ENCODE data around the gene SGMS2.
"Not testable (repeated sequence)": the region's sequence is repeated elsewhere in the genome, so short reads cannot be mapped to it uniquely, and the experiment has no call there.

SGMS2 gene

GRCh38 chr4:107866726-107867125, 42.0 kb downstream of the SGMS2 start:
- no peak for DNase-seq (ENCODE audit: low read depth)

GRCh38 chr4:107870236-107870635, 45.5 kb downstream of the SGMS2 start:
- DNase-seq (ENCODE audit: low read depth), result no peak

- no peak for DNase-seq (ENCODE audit: low read depth)
These were observed 46.4 kb downstream of the SGMS2 start for GRCh38 chr4:107870916-107871786.

DNA sequence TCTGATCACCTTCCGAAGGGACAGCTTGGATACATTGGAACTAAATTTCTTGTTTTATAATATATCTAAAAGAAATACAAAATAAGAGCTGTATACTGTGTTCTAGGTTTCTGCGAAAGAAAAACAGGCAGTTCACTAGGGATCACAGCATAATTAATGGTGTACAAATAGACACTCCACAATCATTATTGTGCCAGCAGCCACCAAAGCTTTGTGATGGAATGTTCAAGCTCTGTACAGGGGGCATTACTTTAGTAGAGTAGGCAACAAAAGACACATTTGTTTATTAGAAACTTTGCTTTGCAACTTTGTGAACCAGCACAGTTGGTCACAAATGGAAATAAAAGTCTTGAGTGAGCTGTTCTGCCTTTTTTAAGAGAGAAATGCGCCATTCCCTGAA, 49.3 kb downstream of the SGMS2 start:
- no peak for DNase-seq (ENCODE audit: low read depth)

DNA sequence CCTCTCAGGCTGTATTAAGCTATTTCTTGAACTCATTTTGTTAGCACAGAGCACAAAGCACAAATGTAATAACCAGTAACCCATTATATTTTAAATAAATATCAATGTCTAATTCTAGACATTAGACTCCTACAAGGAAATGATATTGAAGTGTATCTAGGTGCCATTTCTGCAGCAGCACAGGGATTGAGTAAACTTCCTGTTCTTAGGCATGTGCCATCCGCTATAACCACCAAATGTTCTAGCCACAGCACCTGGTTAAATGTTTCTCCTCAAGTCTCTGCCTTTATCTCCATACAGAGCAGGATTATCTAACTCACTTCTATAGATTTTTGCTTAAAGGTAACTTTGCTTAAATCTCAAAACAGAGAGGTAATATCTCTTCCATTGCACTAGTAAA, 51.4 kb downstream of the SGMS2 start:
- no peak for DNase-seq (ENCODE audit: low read depth)

DNA sequence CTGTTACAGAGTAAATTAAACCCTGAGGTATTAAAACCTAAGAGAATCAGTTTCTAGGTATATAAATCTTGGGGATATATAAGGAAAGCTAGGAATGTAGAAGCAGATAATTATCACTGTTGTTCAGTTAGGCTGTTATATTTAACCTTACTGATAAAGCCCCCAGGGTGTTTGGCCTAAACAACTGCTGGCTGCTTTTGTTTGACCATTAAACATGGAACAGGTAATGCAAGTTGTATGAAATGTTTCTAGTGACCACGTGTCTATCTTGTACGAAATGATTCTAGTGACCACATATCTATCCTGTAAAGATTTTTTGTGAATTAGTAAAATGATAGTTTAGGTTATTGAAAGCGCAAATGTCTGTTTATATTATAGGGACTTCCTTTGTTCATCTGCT, 52.6 kb downstream of the SGMS2 start:
- no peak for DNase-seq (ENCODE audit: low read depth)

DNA sequence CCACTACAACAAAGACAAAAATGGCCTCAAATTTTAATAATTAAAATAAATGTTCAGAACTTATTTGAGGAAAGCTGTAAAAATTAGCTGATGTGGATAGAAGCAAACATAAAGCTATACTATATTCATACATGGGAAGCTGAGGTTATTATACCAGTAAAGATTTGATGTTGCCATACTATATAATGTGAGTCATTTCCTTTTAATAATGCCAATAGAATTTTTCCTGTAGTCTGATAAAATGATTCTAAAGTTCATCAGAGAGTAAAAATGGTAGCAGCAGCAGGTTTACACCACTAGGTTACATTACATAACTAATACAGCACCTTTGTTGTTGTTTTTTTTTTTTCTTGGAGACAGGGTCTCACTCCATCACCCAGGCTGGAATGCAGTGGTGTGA, 61.1 kb downstream of the SGMS2 start:
- no peak for DNase-seq (ENCODE audit: low read depth)

GRCh38 chr4:107888237-107888636, 63.5 kb downstream of the SGMS2 start:
- no peak for DNase-seq (ENCODE audit: low read depth)

DNA sequence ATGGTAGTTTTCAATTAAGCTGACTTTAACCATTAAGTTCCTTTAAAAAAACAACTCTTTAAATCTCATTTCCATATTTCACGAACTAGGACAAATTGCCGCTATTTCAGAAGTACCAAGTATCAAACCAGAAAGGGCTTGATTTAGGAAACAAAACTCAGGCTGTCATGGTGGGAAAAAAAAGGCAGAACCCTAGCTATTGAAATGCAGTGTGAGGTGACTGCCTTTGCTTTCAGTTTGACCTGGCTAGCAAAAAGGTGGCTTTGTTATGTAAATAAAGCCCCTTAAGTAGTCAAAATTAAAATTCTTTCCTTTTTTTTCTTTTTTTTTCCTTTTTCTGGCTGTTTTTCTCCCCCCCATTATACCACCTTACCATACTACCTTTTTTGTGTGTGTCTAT, 66.0 kb downstream of the SGMS2 start:
- no peak for DNase-seq (ENCODE audit: low read depth)

DNA sequence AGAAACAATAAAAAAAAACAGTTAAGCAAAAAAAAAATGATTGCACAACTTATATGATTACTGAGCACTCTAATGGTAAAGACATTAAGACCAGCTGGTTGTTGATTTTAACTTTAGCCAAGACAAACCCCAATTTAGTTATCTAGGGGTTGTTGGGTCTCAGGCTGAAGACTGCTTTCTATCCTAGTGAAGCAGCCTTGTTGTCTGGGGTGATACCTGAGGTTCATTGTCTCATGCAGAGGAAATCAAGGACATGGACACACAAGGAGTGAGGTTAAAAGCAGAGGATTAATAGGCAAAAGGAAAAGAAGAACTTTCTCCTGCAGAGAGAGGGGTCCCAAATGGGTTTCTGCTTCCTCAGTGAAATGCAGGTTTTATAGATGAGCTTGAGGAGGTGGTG, 66.6 kb downstream of the SGMS2 start:
- DNase-seq (ENCODE audit: low read depth), result no peak

DNA sequence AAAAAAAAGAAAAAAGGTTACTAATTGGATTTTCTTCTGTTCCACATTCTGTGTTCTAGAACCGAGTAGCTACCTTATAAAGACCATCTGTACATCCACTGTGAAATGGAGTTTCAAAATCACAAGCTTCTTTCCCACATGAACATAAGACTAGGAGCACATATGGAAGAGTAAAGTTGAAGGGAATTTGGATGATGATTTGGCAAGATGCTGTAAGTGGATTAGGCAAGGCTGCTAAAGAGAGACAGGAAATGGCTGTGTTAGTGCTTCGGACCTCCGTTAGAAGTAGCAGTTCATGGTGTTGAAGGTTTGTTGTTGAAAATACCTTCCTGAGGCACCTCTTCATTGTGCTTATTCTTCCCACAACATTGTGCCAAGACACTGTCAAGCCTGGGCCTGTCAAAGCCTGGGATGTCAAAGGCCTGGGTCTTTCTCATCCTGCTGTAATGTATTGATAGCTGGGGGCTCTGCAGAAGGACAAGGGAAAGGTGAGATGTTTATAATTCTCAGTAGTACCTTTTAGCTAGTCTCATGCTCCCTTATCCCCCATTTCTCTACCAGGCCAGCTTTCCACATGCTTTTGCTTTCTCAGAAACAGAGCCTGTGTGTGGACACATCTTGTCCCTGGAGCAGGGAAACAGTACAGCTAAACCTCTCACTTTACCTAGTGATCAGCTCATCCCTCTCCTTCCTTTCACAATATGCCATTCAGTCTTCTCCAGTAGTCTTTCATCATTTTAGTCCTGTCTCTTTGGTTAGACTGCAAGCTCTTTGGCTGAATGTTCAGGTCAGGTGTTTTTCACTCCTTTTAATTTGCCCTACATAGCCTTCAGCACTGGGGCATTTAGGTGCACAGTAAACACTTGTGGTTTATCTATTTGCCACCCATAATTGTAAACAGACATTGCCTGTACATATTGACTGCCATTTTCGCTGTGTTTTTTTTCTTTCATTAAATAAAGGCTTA, 68.7 kb downstream of the SGMS2 start:
- no peak for DNase-seq (ENCODE audit: low read depth)

- DNase-seq (ENCODE audit: low read depth), result no peak
These were observed 69.4 kb downstream of the SGMS2 start for GRCh38 chr4:107894138-107894603.

GRCh38 chr4:107896158-107896645, 71.5 kb downstream of the SGMS2 start:
- no peak for DNase-seq (ENCODE audit: low read depth)

DNA sequence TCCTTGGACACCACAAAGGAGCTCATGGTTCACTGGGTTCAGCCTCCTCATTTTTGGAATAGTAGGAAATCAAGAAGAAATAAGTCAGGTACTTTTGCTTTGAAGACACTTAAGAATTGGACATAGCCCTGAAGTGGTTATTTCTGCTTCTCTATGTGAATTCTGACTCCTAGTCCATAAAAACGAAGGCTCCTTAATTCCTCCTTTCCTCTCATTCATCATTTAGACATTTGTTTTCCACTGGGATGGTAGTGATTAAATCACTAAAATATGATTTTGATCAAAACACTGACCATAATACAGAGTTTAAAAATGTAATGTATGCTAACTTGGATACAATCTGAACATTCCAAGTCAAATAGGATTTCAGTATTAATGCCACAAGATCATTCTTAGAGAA, 71.9 kb downstream of the SGMS2 start:
- no peak for DNase-seq (ENCODE audit: low read depth)

DNA sequence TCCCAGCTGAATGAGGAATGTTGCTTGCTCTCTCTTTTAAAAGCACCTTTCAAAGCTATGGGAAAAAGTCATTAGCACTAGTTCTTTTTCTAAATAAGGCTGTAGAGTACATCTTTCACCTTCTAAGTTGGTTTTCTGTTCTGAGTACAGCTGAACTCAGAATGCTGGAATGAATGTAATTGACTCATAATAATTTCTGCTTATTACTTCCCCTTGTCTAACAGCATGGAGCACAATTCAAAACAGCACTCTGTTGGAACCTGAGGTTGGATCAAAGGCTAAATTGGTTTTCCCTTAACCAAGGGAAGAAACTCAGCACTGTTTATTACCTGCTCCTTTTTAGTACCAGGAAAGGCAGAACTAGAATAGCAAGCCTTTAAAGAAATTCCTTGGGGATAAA, 73.1 kb downstream of the SGMS2 start:
- no peak for DNase-seq (ENCODE audit: low read depth)

DNA sequence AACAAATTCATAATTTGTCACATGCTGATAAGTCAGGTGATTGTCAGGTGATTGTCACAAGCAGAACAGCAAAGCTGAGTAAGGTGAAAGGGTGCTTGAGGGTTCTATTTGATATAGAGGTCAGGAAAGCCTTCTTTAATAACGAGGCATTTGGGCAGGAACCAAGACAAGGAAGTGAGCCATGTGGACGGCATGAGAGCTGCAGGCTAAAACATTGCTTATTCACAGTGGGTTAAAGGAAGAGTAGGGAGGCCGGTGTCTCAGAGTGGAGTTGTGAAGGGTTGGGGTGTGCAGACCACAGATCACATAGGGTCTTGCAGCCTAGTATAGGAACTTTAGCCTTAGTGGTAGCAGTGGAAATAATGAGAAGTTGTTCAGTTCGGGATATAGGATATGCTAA, 75.3 kb downstream of the SGMS2 start:
- no peak for DNase-seq (ENCODE audit: low read depth)

DNA sequence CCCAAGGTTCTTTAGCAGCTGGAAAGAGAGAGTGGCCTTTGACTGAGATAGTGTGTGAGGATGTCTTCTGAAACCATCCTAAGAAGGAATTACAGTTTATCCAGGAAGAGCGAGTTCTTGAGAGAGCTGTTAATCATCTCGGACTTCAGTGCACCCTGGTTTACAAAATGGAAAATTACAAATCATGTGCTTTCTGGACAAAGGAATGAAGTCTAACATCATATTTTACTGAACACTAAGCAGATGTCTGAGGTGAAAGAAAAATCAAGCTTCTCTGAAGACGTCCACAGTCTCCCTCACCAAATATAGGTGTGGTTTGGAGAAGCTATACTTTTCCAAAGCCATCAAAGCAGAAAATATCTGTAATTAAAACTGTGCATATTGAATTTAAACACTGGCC, 75.8 kb downstream of the SGMS2 start:
- DNase-seq (ENCODE audit: low read depth), result no peak

DNA sequence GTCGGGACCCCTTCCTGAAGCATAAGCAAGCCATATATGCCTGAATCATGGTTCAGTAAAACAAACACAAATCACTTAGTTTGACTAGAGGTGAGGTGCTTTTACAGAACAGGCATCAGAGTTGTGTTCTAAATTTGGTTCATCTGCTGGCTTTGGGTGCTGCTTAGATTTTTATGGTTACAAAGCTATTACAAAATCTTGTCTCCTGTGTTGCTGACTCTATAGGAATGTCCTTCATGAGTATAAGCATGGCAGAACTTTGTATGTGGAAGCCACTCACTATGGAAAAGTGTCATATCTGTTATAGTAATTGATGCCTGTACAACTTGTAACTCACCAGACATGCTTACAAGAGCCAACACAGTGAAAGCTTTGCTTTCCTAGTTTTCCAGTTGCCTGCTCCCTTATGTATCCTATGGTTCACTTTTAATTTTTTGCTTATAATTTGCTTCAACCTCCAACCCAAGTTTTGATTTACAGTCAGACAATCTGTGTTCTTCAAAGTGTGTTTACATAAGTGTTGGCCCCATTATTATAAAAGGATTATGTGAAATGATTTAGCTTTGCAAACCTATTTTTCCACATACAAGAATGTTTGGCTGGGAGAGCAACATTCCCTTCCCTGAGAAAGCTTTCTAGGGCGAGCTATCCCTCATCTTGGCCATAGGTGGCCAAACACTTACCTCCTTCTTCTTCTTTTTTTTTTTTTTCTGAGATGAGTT, 76.6 kb downstream of the SGMS2 start:
- no peak for DNase-seq (ENCODE audit: low read depth)

- DNase-seq (ENCODE audit: low read depth), result no peak
These were observed 78.0 kb downstream of the SGMS2 start for GRCh38 chr4:107902715-107903114.

- not testable (repeated sequence) for DNase-seq (ENCODE audit: low read depth)
These were observed 80.3 kb downstream of the SGMS2 start for GRCh38 chr4:107905082-107905481.

GRCh38 chr4:107906458-107907100, 81.8 kb downstream of the SGMS2 start:
- no peak for DNase-seq (ENCODE audit: low read depth)

DNA sequence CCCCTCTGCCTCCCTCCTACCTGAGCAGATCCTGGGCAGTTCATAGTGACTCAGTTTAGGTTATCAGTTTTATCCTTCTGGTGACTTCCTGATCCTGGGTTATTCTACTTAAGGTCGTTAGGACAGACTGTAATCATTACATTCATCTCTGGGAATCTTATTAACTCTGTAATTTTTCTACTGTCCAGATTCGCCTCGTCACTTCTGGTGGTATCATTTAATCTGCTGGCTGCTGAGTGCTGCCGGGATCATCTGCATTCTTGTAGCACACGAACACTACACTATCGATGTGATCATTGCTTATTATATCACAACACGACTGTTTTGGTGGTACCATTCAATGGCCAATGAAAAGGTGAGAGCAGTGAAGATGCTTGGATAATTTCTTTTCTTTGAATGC, 83.6 kb downstream of the SGMS2 start:
- DNase-seq (ENCODE audit: low read depth), result no peak
